Measurements from ENCODE around the gene BCKDHB.

DNA sequence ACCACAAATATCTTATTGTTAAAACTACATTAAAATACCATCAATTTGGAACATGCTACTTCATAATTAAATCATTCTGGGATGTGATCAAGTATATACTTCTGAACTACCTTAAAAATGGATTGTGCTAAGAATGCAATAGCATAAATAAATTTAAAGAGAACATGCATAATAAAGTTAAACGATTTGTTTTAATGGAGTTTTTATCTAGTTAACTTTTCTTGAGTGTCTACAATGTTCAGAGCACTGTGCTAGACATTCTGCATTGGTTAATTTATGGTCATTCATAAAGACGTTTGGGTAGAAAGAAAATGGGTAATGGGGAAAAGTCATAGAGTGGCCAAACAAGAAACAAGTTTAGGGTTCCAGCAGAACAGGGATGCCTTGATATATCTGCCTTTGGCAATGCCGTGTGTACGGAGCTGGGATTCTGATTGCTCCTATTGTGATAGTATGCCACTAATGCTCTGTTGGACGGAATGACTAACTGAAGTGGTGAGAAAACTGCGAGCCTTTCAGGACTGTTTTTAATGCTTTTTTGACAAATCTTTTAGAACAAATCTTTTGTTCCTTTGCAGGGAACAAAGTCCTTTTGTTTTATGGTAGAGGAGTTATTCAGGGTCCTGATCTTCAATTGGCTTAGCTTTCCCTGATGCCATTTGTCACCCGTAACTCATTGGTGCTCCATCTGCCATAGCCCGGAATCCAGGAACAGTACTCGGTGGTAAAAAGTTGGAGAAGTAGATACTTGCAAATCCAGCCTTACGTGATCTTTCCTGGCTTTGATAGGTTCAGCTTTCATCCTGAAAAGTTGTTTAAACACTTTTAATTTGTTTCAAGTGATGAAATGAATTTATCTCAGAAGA is 162.6 kb downstream of the BCKDHB start:
- TF ChIP-seq, protein P1, sequence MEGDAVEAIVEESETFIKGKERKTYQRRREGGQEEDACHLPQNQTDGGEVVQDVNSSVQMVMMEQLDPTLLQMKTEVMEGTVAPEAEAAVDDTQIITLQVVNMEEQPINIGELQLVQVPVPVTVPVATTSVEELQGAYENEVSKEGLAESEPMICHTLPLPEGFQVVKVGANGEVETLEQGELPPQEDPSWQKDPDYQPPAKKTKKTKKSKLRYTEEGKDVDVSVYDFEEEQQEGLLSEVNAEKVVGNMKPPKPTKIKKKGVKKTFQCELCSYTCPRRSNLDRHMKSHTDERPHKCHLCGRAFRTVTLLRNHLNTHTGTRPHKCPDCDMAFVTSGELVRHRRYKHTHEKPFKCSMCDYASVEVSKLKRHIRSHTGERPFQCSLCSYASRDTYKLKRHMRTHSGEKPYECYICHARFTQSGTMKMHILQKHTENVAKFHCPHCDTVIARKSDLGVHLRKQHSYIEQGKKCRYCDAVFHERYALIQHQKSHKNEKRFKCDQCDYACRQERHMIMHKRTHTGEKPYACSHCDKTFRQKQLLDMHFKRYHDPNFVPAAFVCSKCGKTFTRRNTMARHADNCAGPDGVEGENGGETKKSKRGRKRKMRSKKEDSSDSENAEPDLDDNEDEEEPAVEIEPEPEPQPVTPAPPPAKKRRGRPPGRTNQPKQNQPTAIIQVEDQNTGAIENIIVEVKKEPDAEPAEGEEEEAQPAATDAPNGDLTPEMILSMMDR (IDR thresholded peaks at IDR 0.05; ENCODE audit: low read length), result no peak
- no peak for TF ChIP-seq EZH2 (optimal IDR thresholded peaks at IDR 0.05; ENCODE audit: low read depth, low read length)
